Activated T-helper 1 cell treated with anti-CD3 and anti-CD28 coated beads, Interleukin-12 subunit alpha, Interleukin-12 subunit beta, Interleukin-2, Interleukin-4 antibody, amounts not matched to agents 30 ng/mL and 10 ng/mL and 1 ng/mL, durations not matched to agents 14 hours and 24 hours and 36 hours (primary cell): ENCODE results near the gene SIPA1L3. TPM values are rescaled to one million over a fixed set of nuclear protein-coding genes. Genes with fewer than 3 reads are reported as not detected.
"Not testable (repeated sequence)": the region's sequence is repeated elsewhere in the genome, so short reads cannot be mapped to it uniquely, and the experiment has no call there.

Experiments used
- DNase-seq: peaks from one replicate; pipeline ENCODE4 v3.0.0; 2021; ENCODE audit warnings: low spot score
- H3K27ac Mint-ChIP-seq: one replicate; pipeline ENCODE4 v1.8.0; 2021; ENCODE audit warnings: mild to moderate bottlenecking, mixed read lengths
- H3K27me3 Mint-ChIP-seq: one replicate; pipeline ENCODE4 v1.8.0; 2022; ENCODE audit warnings: mild to moderate bottlenecking, moderate library complexity, mixed read lengths; ENCODE audit not compliant: insufficient read depth
- H3K36me3 Mint-ChIP-seq: one replicate; pipeline ENCODE4 v1.8.0; 2021; ENCODE audit warnings: low read depth, mixed read lengths
- H3K4me1 Mint-ChIP-seq: one replicate; pipeline ENCODE4 v1.8.0; 2021; ENCODE audit warnings: low read depth, mixed read lengths
- H3K4me3 Mint-ChIP-seq: one replicate; pipeline ENCODE4 v1.8.0; 2021; ENCODE audit warnings: mild to moderate bottlenecking, moderate library complexity, mixed read lengths
- H3K9me3 Mint-ChIP-seq: one replicate; pipeline ENCODE4 v1.8.0; 2021; ENCODE audit warnings: mixed read lengths
- intact Hi-C: fragments of 100-400 bp; cut with micrococcal nuclease; formaldehyde crosslinking; loops from one replicate; pipeline ENCODE4 v1.15.1; 2024
- total RNA-seq: library from RNA; stranded (reverse); gene quantifications from 2 replicates; pipeline ENCODE4 v1.2.3, GENCODE V29; 2022

Gene SIPA1L3
- total RNA-seq, 1 donor from 2014 or later, result 16.7 TPM

- no peak for DNase-seq
- H3K9me3 Mint-ChIP-seq, result no peaks in the 10 kb centered on the region
Observed at GRCh38 chr19:37899453-37899852, 7.6 kb upstream of the SIPA1L3 start.

GRCh38 chr19:37899966-37900365, 7.0 kb upstream of the SIPA1L3 start:
- Mint-ChIP-seq H3K27ac (no peak overlapping the region), H3K27me3 (no peaks in the 10 kb centered on the region), H3K36me3 (no peaks in the 10 kb centered on the region), H3K4me3 (no peak overlapping the region), H3K4me1 (peaks cover 4% of the 10 kb centered on the region), H3K9me3 (no peaks in the 10 kb centered on the region)
- intact Hi-C loops, result loop anchor here (2.0 to 10.0 kb wide), 2 partner anchors 435 to 715 kb away; partner anchors contain the start of genes CATSPERG, EIF3K and MAP4K1
- no peak for DNase-seq

More at GRCh38 chr19:37899453-37899852, 7.6 kb upstream of the SIPA1L3 start:
- no peaks in the 10 kb centered on the region for H3K27me3 Mint-ChIP-seq
- H3K4me1 Mint-ChIP-seq, result peaks cover 4% of the 10 kb centered on the region
- no peak overlapping the region for H3K27ac Mint-ChIP-seq
- H3K36me3 Mint-ChIP-seq, result no peaks in the 10 kb centered on the region
- intact Hi-C loops, result loop anchor here (2.0 kb wide), 1 partner anchor 435 kb away; the partner anchor contains the start of gene CATSPERG
- H3K4me3 Mint-ChIP-seq, result no peak overlapping the region

DNA sequence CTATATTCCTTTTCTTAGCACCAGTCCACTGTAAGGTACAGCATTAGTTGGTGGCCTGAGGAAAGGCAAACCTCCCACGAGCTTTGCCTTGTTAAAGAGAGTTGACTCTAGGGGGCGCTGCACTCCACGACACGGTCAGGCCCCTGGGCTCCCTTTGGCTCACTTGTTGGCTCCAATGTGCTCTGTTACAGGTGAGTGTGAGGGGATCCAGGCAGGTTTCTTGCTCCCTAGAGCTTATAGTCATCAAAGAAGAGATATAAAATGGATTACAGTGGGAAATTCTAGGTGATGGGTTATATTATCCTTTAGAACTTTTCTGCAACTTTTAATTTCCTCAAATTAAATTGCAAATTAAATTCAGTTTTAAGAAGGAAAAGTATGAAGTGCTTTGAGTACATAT, 4.3 kb upstream of the SIPA1L3 start:
- Mint-ChIP-seq H3K4me1 (peaks cover 7% of the 10 kb centered on the region), H3K27me3 (peaks cover 2% of the 10 kb centered on the region), H3K4me3 (no peak overlapping the region), H3K36me3 (no peaks in the 10 kb centered on the region), H3K9me3 (no peaks in the 10 kb centered on the region), H3K27ac (no peak overlapping the region)
- intact Hi-C loops, result loop anchor here (1.0 to 10.0 kb wide), 5 partner anchors 193 to 712 kb away; partner anchors contain the start of genes CATSPERG, EIF3K, MAP4K1 and PPP1R14A
- DNase-seq, result peak; percentile 65

DNA sequence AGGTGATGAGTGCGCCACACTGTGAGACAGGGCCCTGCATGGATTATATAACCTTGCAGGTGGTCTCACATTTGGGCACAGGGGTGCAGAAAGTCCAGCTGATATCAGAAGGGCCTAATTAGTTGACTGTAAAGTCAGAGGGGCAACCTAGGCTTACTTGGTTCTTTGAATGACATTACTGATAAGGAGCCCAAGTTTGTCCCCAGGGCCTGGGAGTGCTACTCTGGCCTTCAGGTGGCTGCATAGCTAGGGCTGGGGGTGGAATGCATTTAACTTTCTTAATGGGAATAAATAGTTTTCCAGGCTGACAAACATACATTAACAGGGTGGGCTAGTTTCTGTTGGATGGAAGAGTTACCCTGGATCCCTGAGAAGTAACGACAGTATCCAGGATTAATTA, 3.9 kb upstream of the SIPA1L3 start:
- H3K9me3 Mint-ChIP-seq, result no peaks in the 10 kb centered on the region
- H3K4me1 Mint-ChIP-seq, result peaks cover 12% of the 10 kb centered on the region
- intact Hi-C loops, result loop anchor here (2.0 to 10.0 kb wide), 2 partner anchors 240 to 712 kb away; partner anchors contain the start of genes EIF3K and MAP4K1
- no peak for DNase-seq
- no peak overlapping the region for H3K4me3 Mint-ChIP-seq
- no peak overlapping the region for H3K27ac Mint-ChIP-seq
- H3K36me3 Mint-ChIP-seq, result no peaks in the 10 kb centered on the region
- H3K27me3 Mint-ChIP-seq, result peaks cover 2% of the 10 kb centered on the region

GRCh38 chr19:37905946-37906868, 801 bp upstream of the SIPA1L3 start, which contains the start of gene WDR87:
Gene WDR87, minus strand, starts transcription at chr19:37906594. Its CDS starts 8,355 bp downstream, at chr19:37898239.
- H3K27ac Mint-ChIP-seq, result peak within 1 kb of the TSS; percentile 68
- H3K4me3 Mint-ChIP-seq, result peak within 1 kb of the TSS; percentile 93
- peaks cover 2% of the 10 kb centered on the region for H3K27me3 Mint-ChIP-seq
- intact Hi-C loops, result loop anchor here (1.0 to 10.0 kb wide), 8 partner anchors 96 to 989 kb away; partner anchors contain the start of genes EIF3K, MAP4K1, YIF1B and ZNF540
- peak; percentile 1 for DNase-seq
- H3K36me3 Mint-ChIP-seq, result no peaks in the 10 kb centered on the region
- peaks cover 17% of the 10 kb centered on the region for H3K4me1 Mint-ChIP-seq
- no peaks in the 10 kb centered on the region for H3K9me3 Mint-ChIP-seq

GRCh38 chr19:37907735-37908455, 887 bp downstream of the SIPA1L3 start:
- peak overlapping the region; percentile 47 for H3K27ac Mint-ChIP-seq
- no peaks in the 10 kb centered on the region for H3K36me3 Mint-ChIP-seq
- no peaks in the 10 kb centered on the region for H3K9me3 Mint-ChIP-seq
- peak overlapping the region; percentile 93 for H3K4me3 Mint-ChIP-seq
- DNase-seq, result no peak
- H3K4me1 Mint-ChIP-seq, result peaks cover 21% of the 10 kb centered on the region
- H3K27me3 Mint-ChIP-seq, result peaks cover 2% of the 10 kb centered on the region
- intact Hi-C loops, result loop anchor here (1.0 to 10.0 kb wide), 13 partner anchors 94 to 991 kb away; partner anchors contain the start of genes EIF3K, MAP4K1, PSMD8 and ZFP30

DNA sequence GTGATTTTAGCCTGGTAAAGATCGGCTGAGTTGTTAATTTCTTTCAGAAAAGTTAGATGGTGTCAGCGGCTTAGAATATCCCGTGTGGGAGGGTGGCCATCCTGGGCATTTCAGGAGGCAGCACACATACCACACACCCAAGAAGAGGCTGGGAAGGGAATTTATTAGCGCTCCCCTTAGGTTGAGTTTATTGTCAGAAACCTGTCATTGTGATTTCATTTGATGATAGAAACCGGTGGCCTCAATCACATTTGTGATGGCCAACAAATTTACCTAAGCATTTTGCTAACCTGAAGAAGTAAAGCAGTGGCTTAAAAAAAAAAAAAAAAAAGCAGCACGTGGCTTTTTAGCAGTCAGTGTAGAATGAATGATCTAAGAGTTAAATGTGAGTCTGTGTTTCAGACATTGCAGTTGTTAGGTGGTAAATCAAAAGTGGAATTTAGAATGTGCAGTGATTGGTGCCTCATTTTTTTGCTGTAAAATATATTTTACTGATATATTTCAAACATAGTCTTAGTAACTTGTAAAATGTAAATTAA, 2.7 kb downstream of the SIPA1L3 start:
- peaks cover 22% of the 10 kb centered on the region for H3K4me1 Mint-ChIP-seq
- no peaks in the 10 kb centered on the region for H3K9me3 Mint-ChIP-seq
- peaks cover 2% of the 10 kb centered on the region for H3K27me3 Mint-ChIP-seq
- H3K36me3 Mint-ChIP-seq, result no peaks in the 10 kb centered on the region
- no peak overlapping the region for H3K4me3 Mint-ChIP-seq
- no peak for DNase-seq
- H3K27ac Mint-ChIP-seq, result no peak overlapping the region
- intact Hi-C loops, result loop anchor here (5.0 to 10.0 kb wide), 2 partner anchors 93 to 705 kb away; partner anchors contain the start of genes EIF3K and MAP4K1

- H3K36me3 Mint-ChIP-seq, result peaks cover 4% of the 10 kb centered on the region
- peaks cover 9% of the 10 kb centered on the region for H3K4me1 Mint-ChIP-seq
- no peaks in the 10 kb centered on the region for H3K9me3 Mint-ChIP-seq
- DNase-seq, result no peak
- no peak overlapping the region for H3K4me3 Mint-ChIP-seq
- H3K27ac Mint-ChIP-seq, result no peak overlapping the region
- intact Hi-C loops, result no loop called here
- H3K27me3 Mint-ChIP-seq, result no peaks in the 10 kb centered on the region
Observed at GRCh38 chr19:37914908-37915307, 7.9 kb downstream of the SIPA1L3 start.

DNA sequence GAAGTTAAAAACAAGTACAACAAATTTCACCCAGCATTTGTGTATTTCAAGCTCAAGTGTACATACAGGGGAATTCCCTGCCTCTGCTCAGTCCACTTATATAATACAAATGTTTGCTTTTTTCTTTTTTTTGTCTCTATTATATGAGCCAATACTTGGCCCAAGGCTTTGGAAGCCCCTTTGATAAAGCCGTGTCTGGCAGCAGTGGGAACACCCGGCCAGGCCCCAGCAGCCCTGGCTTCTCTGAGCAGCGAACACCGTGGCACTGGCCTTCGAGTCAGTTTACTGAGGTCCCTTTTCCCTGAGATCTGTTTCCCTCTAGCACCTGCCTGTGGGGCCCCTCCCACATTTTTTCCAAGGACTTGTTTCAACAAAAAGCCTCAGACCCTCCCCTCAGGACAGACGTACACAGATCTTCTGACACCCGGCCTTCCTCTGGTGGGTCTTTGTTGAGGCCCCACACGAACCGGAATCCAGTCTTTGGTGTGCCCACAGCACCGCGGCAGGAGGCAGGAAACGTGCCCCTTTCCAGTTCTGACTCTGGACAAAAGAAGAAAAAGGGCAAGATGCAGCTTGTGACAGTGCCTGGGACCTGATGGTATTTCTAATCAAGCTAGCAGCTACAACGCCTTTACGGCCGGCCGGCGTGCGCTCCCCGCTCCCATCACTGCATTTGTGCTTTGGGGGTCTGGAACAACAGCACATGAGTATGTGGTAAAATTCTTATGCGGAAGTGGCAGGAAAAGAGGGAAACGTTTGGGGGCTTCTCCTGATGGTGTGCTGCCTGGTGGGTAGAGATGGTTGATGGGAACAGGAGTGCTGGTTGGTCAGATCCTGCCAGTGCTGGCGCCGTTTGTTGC, 13.8 kb downstream of the SIPA1L3 start:
- no peaks in the 10 kb centered on the region for H3K4me1 Mint-ChIP-seq
- DNase-seq, result no peak
- H3K9me3 Mint-ChIP-seq, result no peaks in the 10 kb centered on the region
- intact Hi-C loops, result no loop called here
- no peak overlapping the region for H3K4me3 Mint-ChIP-seq
- H3K27me3 Mint-ChIP-seq, result no peaks in the 10 kb centered on the region
- peaks cover 4% of the 10 kb centered on the region for H3K36me3 Mint-ChIP-seq
- H3K27ac Mint-ChIP-seq, result no peak overlapping the region

DNA sequence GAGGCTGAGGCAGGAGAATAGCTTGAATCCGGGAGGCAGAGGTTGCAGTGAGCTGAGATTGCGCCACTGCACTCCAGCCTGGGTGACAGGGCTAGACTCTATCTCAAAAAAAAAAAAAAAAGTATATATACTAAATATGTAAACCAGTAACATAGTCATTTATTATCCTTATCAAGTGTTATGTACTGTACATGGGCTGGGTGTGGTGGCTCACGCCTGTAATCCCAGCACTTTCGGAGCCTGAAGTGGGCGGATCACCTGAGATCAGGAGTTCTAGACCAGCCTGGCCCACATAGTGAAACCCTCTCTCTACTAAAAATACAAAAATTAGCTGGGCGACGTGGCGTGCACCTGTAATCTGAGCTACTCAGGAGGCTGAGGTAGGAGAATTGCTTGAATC, 17.6 kb downstream of the SIPA1L3 start:
- H3K36me3 Mint-ChIP-seq, intact Hi-C loops, H3K27ac Mint-ChIP-seq, H3K27me3 Mint-ChIP-seq, DNase-seq, H3K4me1 Mint-ChIP-seq, H3K9me3 Mint-ChIP-seq, H3K4me3 Mint-ChIP-seq: not testable (repeated sequence)

GRCh38 chr19:37925212-37925611, 18.2 kb downstream of the SIPA1L3 start:
- no peak overlapping the region for H3K4me3 Mint-ChIP-seq
- no peaks in the 10 kb centered on the region for H3K9me3 Mint-ChIP-seq
- intact Hi-C loops, result no loop called here
- DNase-seq, result no peak
- no peak overlapping the region for H3K27ac Mint-ChIP-seq
- H3K4me1 Mint-ChIP-seq, result no peaks in the 10 kb centered on the region
- no peaks in the 10 kb centered on the region for H3K36me3 Mint-ChIP-seq
- H3K27me3 Mint-ChIP-seq, result no peaks in the 10 kb centered on the region

- no peaks in the 10 kb centered on the region for H3K9me3 Mint-ChIP-seq
- no peak for DNase-seq
- H3K27ac Mint-ChIP-seq, result no peak overlapping the region
- no peaks in the 10 kb centered on the region for H3K36me3 Mint-ChIP-seq
- intact Hi-C loops, result no loop called here
- no peak overlapping the region for H3K4me3 Mint-ChIP-seq
- no peaks in the 10 kb centered on the region for H3K4me1 Mint-ChIP-seq
- no peaks in the 10 kb centered on the region for H3K27me3 Mint-ChIP-seq
Observed at GRCh38 chr19:37926255-37926654, 19.2 kb downstream of the SIPA1L3 start.
